ENCODE data around the gene C22orf42.

The C22orf42 gene

GRCh38 chr22:32132783-32133182, 26.3 kb downstream of the C22orf42 start:
- no peak for DNase-seq

GRCh38 chr22:32132126-32132525, 27.0 kb downstream of the C22orf42 start:
- DNase-seq = no peak

DNA sequence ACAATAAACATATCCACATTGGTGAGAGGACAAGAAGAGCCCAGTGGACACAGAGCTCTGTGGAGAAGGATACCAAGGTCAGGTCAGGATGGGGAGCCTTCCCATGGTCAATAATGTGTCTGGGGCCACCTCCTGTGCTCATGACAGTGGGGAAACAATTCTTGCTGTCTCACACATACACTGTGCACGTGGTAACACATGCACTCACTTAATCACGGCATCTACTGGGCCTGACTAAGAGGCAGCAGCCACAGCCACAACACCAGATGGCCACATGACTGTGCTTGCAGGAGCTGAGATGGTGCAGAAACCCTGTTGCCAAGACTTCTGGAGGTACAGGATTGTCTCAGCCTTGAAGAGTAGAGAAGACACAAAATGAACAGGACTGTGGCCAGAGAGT, 28.6 kb downstream of the C22orf42 start:
- DNase-seq = no peak

DNA sequence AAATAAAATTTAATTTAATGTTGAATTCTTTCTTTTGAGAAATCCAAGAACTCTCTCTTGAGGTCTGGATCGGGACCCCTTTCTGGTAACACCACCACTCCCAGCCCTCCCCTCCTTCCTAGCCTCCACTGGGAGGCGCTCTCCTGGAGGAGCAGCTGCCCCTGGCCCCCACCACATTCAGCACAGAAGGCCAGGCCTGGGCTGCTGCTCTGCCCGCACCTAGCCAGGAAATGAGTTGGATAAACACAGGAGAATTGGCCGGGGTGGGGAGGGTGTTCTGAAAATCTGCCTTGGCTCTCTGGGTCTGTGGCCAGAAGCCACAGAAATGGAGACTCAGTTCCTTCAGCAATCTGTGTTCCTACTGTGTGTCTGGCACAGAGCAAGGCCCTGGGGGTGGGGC, 31.2 kb downstream of the C22orf42 start:
- no peak for DNase-seq

GRCh38 chr22:32123657-32124056, 35.4 kb downstream of the C22orf42 start:
- DNase-seq = no peak

- no peak for DNase-seq
Observed at GRCh38 chr22:32122899-32123298, 36.2 kb downstream of the C22orf42 start.

DNA sequence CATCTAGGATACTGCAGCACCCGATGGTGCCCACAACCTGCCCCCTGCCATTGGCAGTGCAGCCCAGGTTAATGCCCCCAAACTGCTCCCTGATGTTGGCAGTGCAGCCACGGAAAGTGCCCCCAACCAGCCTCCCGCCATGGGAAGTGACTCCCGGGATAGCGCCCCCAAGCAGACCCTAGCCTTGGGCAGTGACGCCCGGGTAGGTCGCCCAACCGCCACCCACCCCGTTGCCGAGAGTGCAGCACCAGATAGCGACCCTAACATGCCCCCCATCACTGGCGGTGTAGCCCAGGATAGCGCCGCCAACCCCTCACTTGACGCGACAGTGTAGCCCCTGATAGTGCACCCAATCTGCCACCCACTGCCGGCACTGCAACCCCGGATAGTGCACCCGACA, 38.5 kb downstream of the C22orf42 start:
- DNase-seq = no peak

- DNase-seq = no peak
Observed at GRCh38 chr22:32119568-32120235, 39.4 kb downstream of the C22orf42 start.

DNA sequence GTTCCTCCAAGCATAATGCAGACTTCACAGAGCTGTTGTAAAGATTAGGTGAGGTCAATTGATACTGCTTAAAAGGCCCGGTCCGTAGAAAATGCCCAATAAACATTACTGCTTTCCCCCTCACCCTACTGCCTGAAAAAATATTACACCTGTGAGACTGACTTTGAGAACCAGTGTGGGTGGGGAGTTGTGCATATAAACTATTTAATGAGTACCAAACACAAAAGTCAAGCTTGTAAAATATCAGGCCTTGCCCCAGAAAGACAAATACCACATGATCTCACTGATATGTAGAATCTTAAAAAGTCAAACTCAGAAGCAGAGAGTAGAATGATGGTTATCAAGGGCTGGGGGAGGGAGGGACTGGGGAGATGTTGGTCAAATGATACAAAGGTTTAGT, 46.7 kb downstream of the C22orf42 start:
- no peak for DNase-seq

DNA sequence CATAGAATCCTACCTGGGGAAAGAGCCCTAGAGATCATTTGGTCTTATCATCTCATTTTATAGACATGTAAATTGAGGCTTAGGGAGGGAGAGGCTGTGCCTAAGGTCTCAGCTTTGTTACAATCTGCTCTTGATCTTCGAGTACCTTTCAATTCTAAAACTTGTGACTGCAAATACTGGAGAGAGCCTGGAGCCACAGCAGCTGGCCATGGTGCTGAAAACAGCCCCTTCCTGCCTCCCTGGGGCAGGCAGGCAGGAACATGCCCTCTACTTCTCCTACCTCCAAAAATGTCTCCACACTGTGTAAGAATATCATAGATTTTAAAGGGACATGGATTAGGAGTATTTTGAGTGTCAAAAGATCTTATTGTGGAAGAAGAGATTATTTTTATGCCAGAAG, 52.2 kb downstream of the C22orf42 start:
- DNase-seq = no peak

GRCh38 chr22:32103658-32104315, 55.3 kb downstream of the C22orf42 start:
- no peak for DNase-seq

GRCh38 chr22:32100711-32101110, 58.4 kb downstream of the C22orf42 start:
- DNase-seq = no peak
